Bronchial epithelial cell (primary cell): ENCODE measurements around the gene ZNF431. TPM values are rescaled to one million over a fixed set of nuclear protein-coding genes. Genes with fewer than 3 reads are reported as not detected.
"Not testable (repeated sequence)": the region's sequence is repeated elsewhere in the genome, so short reads cannot be mapped to it uniquely, and the experiment has no call there.

ENCODE experiments used
- DNase-seq: peaks from one replicate; pipeline ENCODE4 v3.0.0-alpha.2; 2010; ENCODE audit warnings: low read depth
- FAIRE-seq: peaks from 2 replicates; lab custom pipeline; 2011; peaks lifted over from hg19 to GRCh38; lab: Jason Lieb, UNC
- H3K27me3 ChIP-seq: 2 replicates; pipeline ENCODE4 v1.5.1; 2011; ENCODE audit warnings: low read length; ENCODE audit not compliant: control insufficient read depth, insufficient read depth
- H3K36me3 ChIP-seq: 2 replicates; pipeline ENCODE4 v1.5.1; 2011; ENCODE audit warnings: low read length; ENCODE audit not compliant: control insufficient read depth, insufficient read depth
- H3K4me3 ChIP-seq: 2 replicates; pipeline ENCODE4 v1.5.1; 2011; ENCODE audit warnings: mild to moderate bottlenecking, low read depth, low read length, control low read depth
- total RNA-seq: library from RNA; depleted of rRNA; stranded (reverse); fragments of >200 nt; gene quantifications from 2 replicates; pipeline ENCODE4 v1.2.1, GENCODE V29; 2014
- TF ChIP-seq, protein P1 (sequence below): IDR thresholded peaks from 2 replicates; pipeline ENCODE4 v1.5.1; 2011; ENCODE audit warnings: mild to moderate bottlenecking, moderate library complexity, low read length, control low read depth, inconsistent platforms; ENCODE audit not compliant: insufficient read depth, severe bottlenecking

ZNF431 gene
- total RNA-seq, 1 donor from 2014 or later, result 9.0 TPM

DNA sequence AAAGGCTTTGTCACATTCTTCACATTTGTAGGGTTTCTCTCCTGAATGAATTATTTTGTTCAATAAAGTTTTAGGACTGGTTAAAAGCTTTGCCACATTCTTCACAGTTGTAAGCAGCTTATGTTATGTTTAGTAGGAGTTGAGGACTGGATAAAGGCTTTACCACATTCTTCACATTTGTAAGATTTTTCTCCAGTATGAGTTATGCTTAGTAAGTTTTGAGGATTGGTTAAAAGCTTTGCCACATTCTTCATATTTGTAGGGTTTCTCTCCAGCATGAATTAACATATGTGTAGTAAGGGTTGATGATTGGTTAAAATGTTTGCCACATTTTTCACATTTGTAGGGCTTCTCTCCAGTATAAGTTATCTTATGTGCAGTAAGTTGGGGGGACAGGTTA lies 79.9 kb downstream of the ZNF431 start:
- Histone ChIP-seq H3K4me3 (no peak overlapping the region), H3K27me3 (no peaks in the 10 kb centered on the region), H3K36me3 (no peaks in the 10 kb centered on the region)
- DNase-seq (no peak), FAIRE-seq (no peak)
- TF ChIP-seq, protein P1, sequence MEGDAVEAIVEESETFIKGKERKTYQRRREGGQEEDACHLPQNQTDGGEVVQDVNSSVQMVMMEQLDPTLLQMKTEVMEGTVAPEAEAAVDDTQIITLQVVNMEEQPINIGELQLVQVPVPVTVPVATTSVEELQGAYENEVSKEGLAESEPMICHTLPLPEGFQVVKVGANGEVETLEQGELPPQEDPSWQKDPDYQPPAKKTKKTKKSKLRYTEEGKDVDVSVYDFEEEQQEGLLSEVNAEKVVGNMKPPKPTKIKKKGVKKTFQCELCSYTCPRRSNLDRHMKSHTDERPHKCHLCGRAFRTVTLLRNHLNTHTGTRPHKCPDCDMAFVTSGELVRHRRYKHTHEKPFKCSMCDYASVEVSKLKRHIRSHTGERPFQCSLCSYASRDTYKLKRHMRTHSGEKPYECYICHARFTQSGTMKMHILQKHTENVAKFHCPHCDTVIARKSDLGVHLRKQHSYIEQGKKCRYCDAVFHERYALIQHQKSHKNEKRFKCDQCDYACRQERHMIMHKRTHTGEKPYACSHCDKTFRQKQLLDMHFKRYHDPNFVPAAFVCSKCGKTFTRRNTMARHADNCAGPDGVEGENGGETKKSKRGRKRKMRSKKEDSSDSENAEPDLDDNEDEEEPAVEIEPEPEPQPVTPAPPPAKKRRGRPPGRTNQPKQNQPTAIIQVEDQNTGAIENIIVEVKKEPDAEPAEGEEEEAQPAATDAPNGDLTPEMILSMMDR, result no peak

DNA sequence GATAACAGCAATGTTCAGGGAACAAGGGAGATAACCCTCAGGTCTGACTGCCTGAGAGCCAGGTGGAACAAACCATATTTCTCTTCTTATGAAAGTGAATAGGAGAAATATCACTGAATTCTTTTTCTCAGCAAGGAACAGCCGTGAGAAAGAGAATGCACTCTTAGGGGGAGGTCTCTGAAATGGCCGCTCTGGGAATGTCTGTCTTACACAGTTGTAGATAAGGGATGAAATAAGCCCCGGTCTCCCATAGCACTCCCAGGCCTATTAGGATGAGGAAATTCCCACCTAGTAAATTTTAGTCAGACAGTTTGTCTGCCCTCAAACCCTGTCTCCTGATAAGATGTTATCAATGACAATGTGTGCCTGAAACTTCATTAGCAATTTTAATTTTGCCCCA lies 88.1 kb downstream of the ZNF431 start:
- H3K4me3 ChIP-seq, DNase-seq, H3K36me3 ChIP-seq, FAIRE-seq, H3K27me3 ChIP-seq: not testable (repeated sequence)

DNA sequence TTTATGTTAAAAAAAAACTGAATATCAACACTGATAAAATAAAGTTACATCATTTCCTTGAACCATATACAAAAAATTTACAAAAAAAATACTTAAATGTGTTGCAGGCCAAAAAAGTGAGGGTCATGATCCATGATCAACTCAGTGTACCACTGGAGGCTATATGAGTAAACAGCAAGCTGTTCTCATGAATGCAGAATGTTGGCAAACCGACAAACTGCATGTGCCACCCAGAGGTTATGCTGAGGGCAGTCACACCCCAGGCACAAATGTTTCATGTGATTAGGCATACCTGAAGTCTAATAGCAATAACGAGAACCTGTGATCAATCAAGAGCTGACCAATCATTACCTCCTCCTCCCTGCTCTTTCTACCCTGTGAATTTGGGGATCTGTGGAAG lies 91.9 kb downstream of the ZNF431 start:
- no peaks in the 10 kb centered on the region for H3K27me3 ChIP-seq
- DNase-seq (peak; percentile 51), FAIRE-seq (peak; percentile 55)
- no peaks in the 10 kb centered on the region for H3K36me3 ChIP-seq
- H3K4me3 ChIP-seq, result no peak overlapping the region
- TF ChIP-seq, protein P1, result no peak

DNA sequence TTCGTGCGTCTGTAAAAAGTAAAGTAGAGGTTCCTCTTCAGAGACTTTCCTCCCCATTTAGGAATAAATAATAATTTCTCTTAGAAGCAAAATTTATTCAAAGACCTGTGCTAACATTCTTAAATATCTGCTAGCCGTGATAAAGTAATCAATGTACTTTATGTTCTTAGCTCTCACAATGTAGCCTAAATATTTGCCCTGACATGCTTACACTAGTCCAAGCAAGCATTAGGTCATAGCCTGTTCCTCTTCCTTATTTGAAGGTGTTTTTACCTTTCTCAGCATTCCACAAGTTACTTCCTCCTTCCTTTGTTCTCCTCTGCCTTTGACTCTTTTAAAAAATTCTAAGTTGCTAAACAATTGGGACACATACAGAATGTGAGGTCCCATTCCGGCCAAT lies 94.9 kb downstream of the ZNF431 start:
- peak; percentile 81 for DNase-seq
- FAIRE-seq, H3K36me3 ChIP-seq, H3K27me3 ChIP-seq, H3K4me3 ChIP-seq: not testable (repeated sequence)

DNA sequence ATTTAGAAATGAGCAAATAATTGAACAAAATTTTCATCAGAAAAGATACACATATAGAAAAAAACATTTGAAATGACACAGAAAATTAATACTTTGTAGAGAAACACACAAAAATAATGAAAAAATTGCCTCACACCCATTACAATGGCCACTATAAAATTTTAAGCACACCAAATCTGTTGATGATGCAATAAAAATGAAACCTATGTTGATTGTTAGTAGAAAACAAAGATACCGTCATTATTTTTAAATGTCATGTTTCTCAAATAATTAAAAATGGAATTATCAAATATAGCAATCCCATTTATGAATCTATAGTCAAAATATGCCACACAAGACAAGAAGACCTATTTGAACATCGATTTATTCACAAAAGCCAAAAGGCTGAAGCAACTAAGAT lies 96.8 kb downstream of the ZNF431 start:
- no peaks in the 10 kb centered on the region for H3K27me3 ChIP-seq

More for the DNA sequence above, 96.8 kb downstream of the ZNF431 start:
- DNase-seq (no peak), FAIRE-seq (no peak)
- TF ChIP-seq, protein P1, result no peak
- no peaks in the 10 kb centered on the region for H3K36me3 ChIP-seq
- H3K4me3 ChIP-seq, result no peak overlapping the region

Other genes with a start within 250 kb of the ZNF431 start
- 1.3 and 3.6 TPM in 2 replicates for gene ZNF85, start 218.8 kb upstream of the ZNF431 start, total RNA-seq
- gene ZNF430, start 121.4 kb upstream of the ZNF431 start, total RNA-seq, result 7.9 and 12.4 TPM in 2 replicates
- gene ZNF714, start 59.8 kb upstream of the ZNF431 start, total RNA-seq, result 3.7 and 7.3 TPM in 2 replicates
- 3.4 and 4.0 TPM in 2 replicates for gene ZNF708, start 187.4 kb downstream of the ZNF431 start, total RNA-seq
- 1.8 and 2.3 TPM in 2 replicates for gene ZNF738, start 217.0 kb downstream of the ZNF431 start, total RNA-seq